Smooth muscle cell (in vitro differentiated cells): ENCODE results near the gene PLA2R1. TPM values are rescaled to one million over a fixed set of nuclear protein-coding genes. Genes with fewer than 3 reads are reported as not detected.

ENCODE experiments used
- DNase-seq: peaks from one replicate; lab custom pipeline; 2025; ENCODE audit not compliant: unreplicated experiment; lab: John Stamatoyannopoulos, UW
- H2AFZ ChIP-seq: fragments of 200-600 bp; sonication (generic); 2 replicates; pipeline ENCODE4 v1.6.0; 2016; ENCODE audit warnings: antibody characterized with exemption, low read depth, mild to moderate bottlenecking
- H3F3A ChIP-seq: fragments of 200-600 bp; sonication (generic); 2 replicates; pipeline ENCODE4 v1.6.0; 2017; ENCODE audit warnings: antibody characterized with exemption, low read depth
- H3K27ac ChIP-seq: fragments of 200-600 bp; sonication (generic); 2 replicates; pipeline ENCODE4 v1.5.1; 2016; ENCODE audit warnings: low read depth, mild to moderate bottlenecking
- H3K27me3 ChIP-seq: fragments of 200-600 bp; sonication (generic); 2 replicates; pipeline ENCODE4 v1.6.1; 2016; ENCODE audit warnings: low read depth, mild to moderate bottlenecking
- H3K36me3 ChIP-seq: fragments of 200-600 bp; sonication (generic); 2 replicates; pipeline ENCODE4 v1.5.1; 2016; ENCODE audit warnings: low read depth
- H3K4me1 ChIP-seq: fragments of 200-600 bp; sonication (generic); 2 replicates; pipeline ENCODE4 v1.5.1; 2016; ENCODE audit warnings: low read depth
- H3K4me2 ChIP-seq: fragments of 200-600 bp; sonication (generic); 2 replicates; pipeline ENCODE4 v1.6.0; 2016; ENCODE audit warnings: mild to moderate bottlenecking
- H3K4me3 ChIP-seq: fragments of 200-600 bp; sonication (generic); 2 replicates; pipeline ENCODE4 v1.5.1; 2016; ENCODE audit warnings: mild to moderate bottlenecking
- H3K79me2 ChIP-seq: fragments of 200-600 bp; sonication (generic); 2 replicates; pipeline ENCODE4 v1.6.0; 2016; ENCODE audit warnings: low read depth, mild to moderate bottlenecking
- H3K9ac ChIP-seq: fragments of 200-600 bp; sonication (generic); 2 replicates; pipeline ENCODE4 v1.6.0; 2016; ENCODE audit warnings: low read depth
- H3K9me3 ChIP-seq: fragments of 200-600 bp; sonication (generic); replicated peaks from 2 replicates; pipeline ENCODE4 v1.5.1; 2016; ENCODE audit warnings: low read depth
- H4K20me1 ChIP-seq: fragments of 200-600 bp; sonication (generic); 2 replicates; pipeline ENCODE4 v1.6.0; 2016; ENCODE audit warnings: low read depth
- CTCF ChIP-seq: fragments of 200-600 bp; sonication (generic); IDR thresholded peaks from 2 replicates; pipeline ENCODE4 v1.5.1; 2017; ENCODE audit warnings: borderline replicate concordance, mild to moderate bottlenecking, antibody characterized with exemption; ENCODE audit not compliant: insufficient read depth, poor library complexity, severe bottlenecking
- WGBS: methylation state at CpG from one replicate; pipeline ENCODE4 v1.1.7; 2016; ENCODE audit warnings: low lambda C conversion rate; 5-methylcytosine and 5-hydroxymethylcytosine counted together
- polyA plus RNA-seq: library from polyadenylated mRNA; unstranded; fragments of >200 nt; fragmentation: Nextera tagmentation; extraction: Ambion mirVana; gene quantifications from 2 replicates; pipeline ENCODE4 v1.2.1, GENCODE V29; 2016
- total RNA-seq: library from RNA; depleted of rRNA; stranded (reverse); fragments of >200 nt; gene quantifications from 2 replicates; pipeline ENCODE4 v1.2.3, GENCODE V29; 2014

Gene PLA2R1
- total and polyA plus RNA-seq, 2 experiments from 2014 or later: 4.8 to 7.3 TPM

- Histone ChIP-seq H3K36me3 (no peaks in the 10 kb centered on the region), H3K4me1 (no peaks in the 10 kb centered on the region), H3K27me3 (no peaks in the 10 kb centered on the region), H3K4me3 (no peak overlapping the region), H3K27ac (no peak overlapping the region), H4K20me1 (no peaks in the 10 kb centered on the region), H3K79me2 (no peaks in the 10 kb centered on the region), H2AFZ (no peak overlapping the region), H3K9me3 (peaks cover 21% of the 10 kb centered on the region), H3F3A (no peaks in the 10 kb centered on the region), H3K9ac (no peak overlapping the region), H3K4me2 (no peak overlapping the region)
- DNase-seq: no peak
- 80% methylated on average over 4 of the region's 4 CpGs for WGBS
- TF ChIP-seq CTCF: peak; percentile 23
These were observed 25.7 kb upstream of the PLA2R1 start for GRCh38 chr2:160087854-160088745.

- TF ChIP-seq CTCF: no peak
- Histone ChIP-seq H3K9me3 (peaks cover 21% of the 10 kb centered on the region), H3K4me2 (no peak overlapping the region), H3K27me3 (no peaks in the 10 kb centered on the region), H2AFZ (no peak overlapping the region), H3K27ac (no peak overlapping the region), H3K9ac (no peak overlapping the region), H3F3A (no peaks in the 10 kb centered on the region), H3K36me3 (no peaks in the 10 kb centered on the region), H3K4me1 (no peaks in the 10 kb centered on the region), H4K20me1 (no peaks in the 10 kb centered on the region), H3K79me2 (no peaks in the 10 kb centered on the region), H3K4me3 (no peak overlapping the region)
- whole genome bisulfite sequencing: 92% methylated on average over 3 of the region's 3 CpGs
- DNase-seq: no peak
These were observed 23.2 kb upstream of the PLA2R1 start for GRCh38 chr2:160085662-160086061.

- Histone ChIP-seq H2AFZ (no peak overlapping the region), H3K4me3 (no peak overlapping the region), H3K27ac (no peak overlapping the region), H3K36me3 (no peaks in the 10 kb centered on the region), H3K27me3 (no peaks in the 10 kb centered on the region), H3K9ac (no peak overlapping the region), H3K4me2 (no peak overlapping the region), H4K20me1 (no peaks in the 10 kb centered on the region), H3F3A (no peaks in the 10 kb centered on the region), H3K79me2 (no peaks in the 10 kb centered on the region), H3K9me3 (peaks cover 6% of the 10 kb centered on the region), H3K4me1 (no peaks in the 10 kb centered on the region)
- DNase-seq: no peak
- no peak for TF ChIP-seq CTCF
- 83% methylated on average over 4 of the region's 4 CpGs for WGBS
These were observed 15.7 kb upstream of the PLA2R1 start for GRCh38 chr2:160077912-160078810.
